H1 (cell line): ENCODE data around the gene EPHB1. TPM values are rescaled to one million over a fixed set of nuclear protein-coding genes. Genes with fewer than 3 reads are reported as not detected.

Experiments
- CTCF ChIA-PET: fragments of 300-600 bp; sonication (Branson Sonifier 250); formaldehyde crosslinking; loops from one replicate; lab custom pipeline; 2021; ENCODE audit not compliant: partially characterized antibody; lab: Charles Lee
- POLR2A ChIA-PET: fragments of 300-600 bp; sonication (Branson Sonifier 250); formaldehyde crosslinking; loops from one replicate; lab custom pipeline; 2021; ENCODE audit warnings: inconsistent platforms; ENCODE audit not compliant: partially characterized antibody; lab: Charles Lee
- DNase-seq, 2 experiments: peaks; one replicate each; pipeline versions ENCODE4 v3.0.0 to v3.0.0-alpha.2; 2010 to 2022; ENCODE audit warnings: low spot score in 2 of 2, low read depth in 1 of 2, mixed read lengths in 1 of 2
- FAIRE-seq: peaks from 2 replicates; lab custom pipeline; 2011; peaks lifted over from hg19 to GRCh38; lab: Jason Lieb, UNC
- H2AFZ ChIP-seq: 2 replicates; pipeline ENCODE4 v1.8.1; 2012; ENCODE audit warnings: low read length, inconsistent platforms
- H2AK5ac ChIP-seq: 2 replicates; pipeline ENCODE4 v1.6.1; 2013; ENCODE audit warnings: low read depth, low read length
- H2BK120ac ChIP-seq: replicated peaks from 2 replicates; pipeline ENCODE3; 2013; ENCODE audit warnings: low read depth, low read length, inconsistent platforms
- H2BK12ac ChIP-seq: 2 replicates; pipeline ENCODE4 v1.6.1; 2013; ENCODE audit warnings: low read depth, low read length
- H2BK15ac ChIP-seq: 2 replicates; pipeline ENCODE4 v1.6.1; 2013; ENCODE audit warnings: low read length
- H2BK20ac ChIP-seq: 2 replicates; pipeline ENCODE4 v1.6.1; 2013; ENCODE audit warnings: low read length
- H2BK5ac ChIP-seq: 2 replicates; pipeline ENCODE4 v1.6.1; 2013; ENCODE audit warnings: low read depth, low read length
- H3K14ac ChIP-seq: 2 replicates; pipeline ENCODE4 v1.6.1; 2013; ENCODE audit warnings: inconsistent platforms; ENCODE audit not compliant: insufficient read length
- H3K18ac ChIP-seq: 2 replicates; pipeline ENCODE4 v1.6.1; 2013; ENCODE audit warnings: low read length; ENCODE audit errors: extremely low read depth
- H3K23ac ChIP-seq: 2 replicates; pipeline ENCODE4 v1.6.1; 2013; ENCODE audit warnings: inconsistent platforms; ENCODE audit not compliant: insufficient read length
- H3K23me2 ChIP-seq: 2 replicates; pipeline ENCODE4 v1.6.1; 2013; ENCODE audit warnings: low read depth, low read length
- H3K27ac ChIP-seq: 2 replicates; pipeline ENCODE4 v1.6.1; 2011; ENCODE audit warnings: low read depth, low read length, inconsistent platforms
- H3K27me3 ChIP-seq, 4 experiments: replicated peaks in 1 of 4; 1 replicate in 1 of 4; 2 replicates in 3 of 4; pipeline versions ENCODE4 v1.6.1 to v1.8.1; 2011 to 2013; ENCODE audit warnings: low read length in 3 of 4, mild to moderate bottlenecking in 3 of 4, inconsistent platforms in 2 of 4, mixed read lengths in 2 of 4, moderate library complexity in 1 of 4; ENCODE audit not compliant: control insufficient read depth in 3 of 4, insufficient read depth in 3 of 4; ENCODE audit errors: extremely low read depth in 1 of 4
- H3K36me3 ChIP-seq, 4 experiments: 2 replicates each; pipeline versions ENCODE4 v1.6.1 to v1.8.1; 2011 to 2013; ENCODE audit warnings: mild to moderate bottlenecking in 4 of 4, low read length in 3 of 4, moderate library complexity in 2 of 4, control low read depth in 1 of 4, inconsistent platforms in 1 of 4; ENCODE audit not compliant: insufficient read depth in 4 of 4, control insufficient read depth in 2 of 4
- H3K4ac ChIP-seq: replicated peaks from 2 replicates; pipeline ENCODE3; 2013; ENCODE audit warnings: low read length, low read depth, mixed read lengths, inconsistent platforms; ENCODE audit not compliant: insufficient read length
- H3K4me1 ChIP-seq, 4 experiments: replicated peaks in 1 of 4; 1 replicate in 1 of 4; 2 replicates in 3 of 4; pipeline versions ENCODE4 v1.6.1 to v1.8.1; 2011 to 2013; ENCODE audit warnings: low read length in 3 of 4, inconsistent platforms in 2 of 4, mixed read lengths in 1 of 4; ENCODE audit not compliant: insufficient read depth in 4 of 4, control insufficient read depth in 3 of 4
- H3K4me2 ChIP-seq, 2 experiments: 2 replicates each; pipeline versions ENCODE4 v1.6.1 to v1.8.1; 2011 to 2013; ENCODE audit warnings: low read depth in 2 of 2, low read length in 2 of 2, control low read depth in 1 of 2, inconsistent platforms in 1 of 2, mild to moderate bottlenecking in 1 of 2; ENCODE audit not compliant: insufficient read depth in 1 of 2
- H3K4me3 ChIP-seq, 4 experiments: fragments of 200-600, 300-600 bp in 1 of 4; sonication (generic), shearing (Covaris generic), sonication (Bioruptor Twin) in 1 of 4; 2 replicates each; pipeline versions ENCODE4 v1.5.1 to v1.8.1; 2011 to 2016; ENCODE audit warnings: low read length in 4 of 4, low read depth in 3 of 4, control low read depth in 2 of 4, inconsistent platforms in 2 of 4, mild to moderate bottlenecking in 2 of 4, mixed read lengths in 1 of 4, moderate library complexity in 1 of 4; ENCODE audit not compliant: insufficient read depth in 2 of 4; ENCODE audit errors: extremely low read depth in 1 of 4
- H3K56ac ChIP-seq: replicated peaks from 2 replicates; pipeline ENCODE3; 2013; ENCODE audit warnings: low read depth, mild to moderate bottlenecking, mixed read lengths, low read length, inconsistent platforms; ENCODE audit not compliant: insufficient read length
- H3K79me1 ChIP-seq: 2 replicates; pipeline ENCODE4 v1.6.1; 2013; ENCODE audit warnings: low read depth, low read length, control low read depth
- H3K79me2 ChIP-seq, 2 experiments: 2 replicates each; pipeline versions ENCODE4 v1.6.1 to v1.8.1; 2012 to 2013; ENCODE audit warnings: low read length in 2 of 2, mild to moderate bottlenecking in 2 of 2, inconsistent platforms in 1 of 2; ENCODE audit not compliant: insufficient read depth in 2 of 2, control insufficient read depth in 1 of 2
- H3K9ac ChIP-seq, 4 experiments: replicated peaks in 1 of 4; 1 replicate in 1 of 4; 2 replicates in 3 of 4; pipeline versions ENCODE4 v1.6.1 to v1.8.1; 2011 to 2013; ENCODE audit warnings: low read depth in 3 of 4, low read length in 3 of 4, control low read depth in 2 of 4, mild to moderate bottlenecking in 2 of 4, moderate library complexity in 2 of 4, inconsistent platforms in 1 of 4; ENCODE audit errors: extremely low read depth in 1 of 4
- H3K9me3 ChIP-seq, 2 experiments: 2 replicates each; pipeline versions ENCODE4 v1.6.1 to v1.8.1; 2012 to 2013; ENCODE audit warnings: mild to moderate bottlenecking in 2 of 2, moderate library complexity in 2 of 2, control low read depth in 1 of 2, inconsistent platforms in 1 of 2, low read depth in 1 of 2, low read length in 1 of 2, mixed read lengths in 1 of 2; ENCODE audit not compliant: insufficient read depth in 2 of 2
- H4K20me1 ChIP-seq, 2 experiments: replicated peaks in 1 of 2; 2 replicates each; pipeline versions ENCODE3 to v1.8.1; 2011 to 2013; ENCODE audit warnings: inconsistent platforms in 2 of 2, low read length in 2 of 2, mild to moderate bottlenecking in 1 of 2; ENCODE audit not compliant: insufficient read depth in 2 of 2, control insufficient read depth in 1 of 2
- H4K5ac ChIP-seq: 2 replicates; pipeline ENCODE4 v1.6.1; 2013; ENCODE audit warnings: low read length, low read depth, mixed read lengths, inconsistent platforms; ENCODE audit not compliant: insufficient read length
- H4K8ac ChIP-seq: 2 replicates; pipeline ENCODE4 v1.8.0; 2013; ENCODE audit warnings: mild to moderate bottlenecking, moderate library complexity, low read length, inconsistent platforms; ENCODE audit not compliant: insufficient read depth; ENCODE audit errors: extremely low read depth
- H4K91ac ChIP-seq: replicated peaks from 2 replicates; pipeline ENCODE3; 2013; ENCODE audit warnings: low read length, mixed read lengths, inconsistent platforms; ENCODE audit not compliant: insufficient read length
- GABPA ChIP-seq: IDR thresholded peaks from 2 replicates; pipeline ENCODE4 v1.6.1; 2011; ENCODE audit warnings: mild to moderate bottlenecking, low read length, moderate library complexity, borderline replicate concordance; ENCODE audit not compliant: insufficient read depth
- MAFK ChIP-seq: IDR thresholded peaks from 2 replicates; pipeline ENCODE4 v1.6.1; 2012; ENCODE audit warnings: low read depth, mild to moderate bottlenecking, improper control_type of control experiment, low read length
- POLR2A ChIP-seq, 2 experiments: IDR thresholded peaks; 1 replicate in 1 of 2; 2 replicates in 1 of 2; pipeline ENCODE4 v1.6.1; 2011; ENCODE audit warnings: low read depth in 2 of 2, low read length in 2 of 2, mild to moderate bottlenecking in 2 of 2; ENCODE audit errors: control extremely low read depth in 1 of 2
- RBBP5 ChIP-seq: IDR thresholded peaks from 2 replicates; pipeline ENCODE4 v1.7.1; 2012; ENCODE audit warnings: low read depth, mild to moderate bottlenecking, inconsistent platforms, low read length, moderate library complexity, borderline replicate concordance
- RXRA ChIP-seq: IDR thresholded peaks from 2 replicates; pipeline ENCODE4 v1.6.1; 2011; ENCODE audit warnings: low read depth, mild to moderate bottlenecking, low read length, moderate library complexity; ENCODE audit not compliant: insufficient read depth
- TAF1 ChIP-seq: IDR thresholded peaks from 2 replicates; pipeline ENCODE4 v1.6.1; 2011; ENCODE audit warnings: mild to moderate bottlenecking, low read depth, low read length
- WGBS, 2 experiments: shearing (Covaris generic) in 1 of 2; methylation state at CpG; one replicate each; pipeline versions ENCODE4 v1.1.6 to v1.1.7; 2013 to 2015; ENCODE audit warnings: low lambda C conversion rate in 2 of 2, mixed read lengths in 2 of 2, inconsistent platforms in 1 of 2, low coverage in 1 of 2, missing lambda C conversion rate in 1 of 2; ENCODE audit not compliant: insufficient replicate concordance in 2 of 2, insufficient coverage in 1 of 2, insufficient read length in 1 of 2; ENCODE audit errors: extremely low coverage in 1 of 2, missing lambda C conversion rate in 1 of 2; 5-methylcytosine and 5-hydroxymethylcytosine counted together
- polyA plus RNA-seq, 7 experiments: library from polyadenylated mRNA; depleted of rRNA in 3 of 7; stranded (reverse) in 5 of 7; unstranded in 2 of 7; fragments of >200 nt in 5 of 7; fragments of 200-250 nt in 2 of 7; gene quantifications; 1 replicate in 5 of 7; 2 replicates in 1 of 7; 4 replicates in 1 of 7; pipeline versions ENCODE4 v1.2.1 to v1.2.3, GENCODE V29; 2011 to 2013; ENCODE audit warnings: missing spikeins in 2 of 7, mixed read lengths in 2 of 7
- total RNA-seq: library from RNA; stranded (reverse); fragmentation: NEBNext Ultra II Directional; extraction: Animal tissue kit (Norgen Biotek cat#: 25700); gene quantifications from 2 replicates; pipeline ENCODE4 v1.2.1, GENCODE V29; 2021

Gene EPHB1
- total and polyA plus RNA-seq, 2 of the 8 experiments (the other 6 are each of a cell fraction or from before 2014, with no cell fraction given): 3.5 to 5.9 TPM

DNA sequence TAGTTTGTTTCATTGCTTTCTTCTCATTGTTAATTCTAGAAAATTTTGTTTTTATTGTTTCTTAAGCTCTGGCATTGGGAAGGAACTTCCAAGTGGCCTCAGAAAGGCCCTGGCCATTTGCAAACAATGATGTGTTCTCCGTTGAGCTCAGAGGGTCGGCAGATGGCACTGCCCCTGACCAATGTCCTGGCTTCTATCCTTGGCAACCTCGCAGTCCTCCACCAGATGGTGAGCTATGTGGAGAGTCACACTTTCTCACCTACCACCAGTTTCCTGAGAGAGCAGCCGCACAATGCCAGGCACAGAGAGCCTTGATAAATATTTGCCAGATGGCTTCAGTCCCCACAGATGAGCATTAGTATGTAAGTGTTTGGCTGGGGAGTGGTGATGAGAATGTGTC, 343.7 kb downstream of the EPHB1 start:
- no peak overlapping the region for H3K18ac ChIP-seq
- TF ChIP-seq GABPA (no peak), RBBP5 (no peak), POLR2A (IDR thresholded peaks at IDR 0.05; ENCODE audit: control extremely low read depth in 1 of 2, low read depth in 2 of 2, low read length in 2 of 2) (no peak), TAF1 (no peak), RXRA (no peak), MAFK (no peak)
- WGBS, 2 experiments: 79% methylated on average over 4 of the region's 4 CpGs; no CpG with 5 or more reads in 1 of the 2 experiments

More for the DNA sequence above, 343.7 kb downstream of the EPHB1 start:
- H2BK15ac ChIP-seq: no peak overlapping the region
- no peaks in the 10 kb centered on the region for H3K27me3 ChIP-seq
- no peaks in the 10 kb centered on the region for H3K9me3 ChIP-seq
- H2BK20ac ChIP-seq: no peak overlapping the region
- H3K14ac ChIP-seq: no peak overlapping the region
- no peaks in the 10 kb centered on the region; the same call in 1 of the 2 replicates for H3K23me2 ChIP-seq
- H3K4me3 ChIP-seq: no peak overlapping the region
- H3K4me2 ChIP-seq: no peak overlapping the region
- H4K5ac ChIP-seq: no peak overlapping the region
- H3K79me2 ChIP-seq: no peaks in the 10 kb centered on the region
- H3K4me1 ChIP-seq: no peaks in the 10 kb centered on the region; a peak in 1 of 7 replicates
- no peak overlapping the region for H2BK120ac ChIP-seq
- FAIRE-seq (no peak), DNase-seq (no peak)
- no peaks in the 10 kb centered on the region for H3K79me1 ChIP-seq
- H2BK12ac ChIP-seq: no peak overlapping the region
- no peak overlapping the region for H3K27ac ChIP-seq
- CTCF ChIA-PET: no interaction called here
- POLR2A ChIA-PET: no interaction called here
- no peaks in the 10 kb centered on the region for H4K20me1 ChIP-seq
- no peak overlapping the region for H3K23ac ChIP-seq
- no peak overlapping the region for H3K9ac ChIP-seq
- H4K8ac ChIP-seq: no peak overlapping the region
- H3K56ac ChIP-seq: no peak overlapping the region
- H2BK5ac ChIP-seq: no peak overlapping the region
- H2AFZ ChIP-seq: no peak overlapping the region
- H3K36me3 ChIP-seq: no peaks in the 10 kb centered on the region
- H3K4ac ChIP-seq: no peak overlapping the region
- no peak overlapping the region for H2AK5ac ChIP-seq
- no peak overlapping the region for H4K91ac ChIP-seq
